K562 (cell line): Measurements from ENCODE around the gene DKKL1. TPM values are rescaled to one million over a fixed set of nuclear protein-coding genes. Genes with fewer than 3 reads are reported as not detected.
A peak's percentile ranks its signal among the peaks of the same experiment; 100 is the strongest.

Experiments used
- ATAC-seq: fragments of 200-7000 bp; cut with Tn5 transposase; 3 replicates; pipeline ENCODE4 v1.9.1; 2020; ENCODE audit warnings: moderate library complexity
- BruUV-seq: library from RNA; stranded (reverse); fragments of 400-500 nt; replicated peaks from 2 replicates; lab custom pipeline; 2021; lab: Mats Ljungman, UMichigan
- CTCF ChIA-PET: fragments of 300-600 bp; formaldehyde crosslinking; extraction: SDS; loops from one replicate; lab custom pipeline; 2021; ENCODE audit warnings: low intra/inter-chr PET ratio; lab: Yijun Ruan, JAX
- POLR2A ChIA-PET: fragments of 300-600, 350-650 bp; sonication (Branson Sonifier 250); formaldehyde crosslinking; extraction: SDS; loops from one replicate; lab custom pipeline; 2021; ENCODE audit warnings: antibody characterized with exemption, inconsistent platforms; lab: Yijun Ruan, JAX
- DNase-seq, 4 experiments: peaks; one replicate each; pipeline versions ENCODE4 v3.0.0 to v3.0.0-alpha.2; 2011 to 2018; ENCODE audit warnings: low spot score in 3 of 4, mixed read lengths in 3 of 4; ENCODE audit errors: extremely low read depth in 1 of 4
- FAIRE-seq: peaks from 2 replicates; lab custom pipeline; 2011; peaks lifted over from hg19 to GRCh38; lab: Jason Lieb, UNC
- H2AFZ ChIP-seq: 2 replicates; pipeline ENCODE4 v1.6.0; 2011; ENCODE audit warnings: low read depth, low read length, control low read depth, inconsistent platforms
- H3K27ac ChIP-seq: fragments of 200-600 bp; 3 replicates; pipeline ENCODE4 v1.8.0; 2011; ENCODE audit warnings: low read depth, mild to moderate bottlenecking, control low read depth, inconsistent platforms, low read length, moderate library complexity, mixed read lengths; ENCODE audit errors: extremely low read depth
- H3K27me3 ChIP-seq, 2 experiments: fragments of 300-600 bp in 1 of 2; 2 replicates in 1 of 2; 3 replicates in 1 of 2; pipeline versions ENCODE4 v1.6.0 to v1.8.0; 2011; ENCODE audit warnings: inconsistent platforms in 2 of 2, low read length in 2 of 2, mild to moderate bottlenecking in 1 of 2, mixed read lengths in 1 of 2, moderate library complexity in 1 of 2; ENCODE audit not compliant: control insufficient read depth in 2 of 2, insufficient read depth in 2 of 2
- H3K36me3 ChIP-seq: fragments of 300-600 bp; 3 replicates; pipeline ENCODE4 v1.8.0; 2011; ENCODE audit warnings: mild to moderate bottlenecking, low read length, inconsistent platforms; ENCODE audit not compliant: control insufficient read depth, insufficient read depth
- H3K4me1 ChIP-seq, 2 experiments: fragments of 200-600 bp in 1 of 2; replicated peaks in 1 of 2; 2 replicates in 1 of 2; 3 replicates in 1 of 2; pipeline versions ENCODE4 v1.5.1 to v1.8.0; 2011; ENCODE audit warnings: inconsistent platforms in 2 of 2, low read length in 2 of 2, mild to moderate bottlenecking in 1 of 2, mixed read lengths in 1 of 2, moderate library complexity in 1 of 2; ENCODE audit not compliant: control insufficient read depth in 2 of 2, insufficient read depth in 2 of 2
- H3K4me2 ChIP-seq: 2 replicates; pipeline ENCODE4 v1.6.1; 2011; ENCODE audit warnings: low read length, control low read depth, inconsistent platforms, mixed read lengths; ENCODE audit not compliant: insufficient read depth
- H3K4me3 ChIP-seq: fragments of 200-600 bp; sonication (generic), shearing (Covaris generic); 2 replicates; pipeline ENCODE4 v1.5.1; 2016; ENCODE audit warnings: control low read depth, inconsistent platforms
- H3K79me2 ChIP-seq: fragments of 200-600 bp; 3 replicates; pipeline ENCODE4 v1.8.0; 2011; ENCODE audit warnings: low read length, inconsistent platforms; ENCODE audit not compliant: control insufficient read depth, insufficient read depth
- H3K9ac ChIP-seq, 2 experiments: 2 replicates each; pipeline versions ENCODE4 v1.6.0 to v1.6.1; 2011; ENCODE audit warnings: low read depth in 2 of 2, low read length in 2 of 2, control low read depth in 1 of 2, inconsistent platforms in 1 of 2, mild to moderate bottlenecking in 1 of 2, mixed read lengths in 1 of 2; ENCODE audit not compliant: insufficient read depth in 1 of 2
- H3K9me1 ChIP-seq: one replicate; pipeline ENCODE4 v1.6.0; 2011; ENCODE audit warnings: inconsistent platforms, mild to moderate bottlenecking, low read length, moderate library complexity; ENCODE audit not compliant: control insufficient read depth, insufficient read depth
- H3K9me3 ChIP-seq: replicated peaks from 2 replicates; pipeline ENCODE4 v1.5.1; 2011; ENCODE audit warnings: low read depth, low read length, inconsistent platforms; ENCODE audit not compliant: control insufficient read depth, insufficient read depth
- H4K20me1 ChIP-seq: replicated peaks from 2 replicates; pipeline ENCODE4 v1.6.1; 2011; ENCODE audit warnings: low read length, inconsistent platforms, mixed read lengths; ENCODE audit not compliant: control insufficient read depth, insufficient read depth
- ATF3 ChIP-seq, 2 experiments: fragments of 450-650 bp in 1 of 2; sonication (generic) in 1 of 2; formaldehyde crosslinking in 1 of 2; IDR thresholded peaks in 1 of 2; conservative IDR thresholded peaks in 1 of 2; 2 replicates each; pipeline versions ENCODE4 v1.6.1 to v1.8.1; 2016 to 2023; ENCODE audit warnings: mild to moderate bottlenecking in 2 of 2, moderate library complexity in 2 of 2, inconsistent platforms in 1 of 2, missing genetic modification reagents in 1 of 2
- CEBPB ChIP-seq: fragments of 450-650 bp; IDR thresholded peaks from 2 replicates; pipeline ENCODE4 v1.6.1; 2016; ENCODE audit warnings: missing genetic modification characterization, missing compliant biosample characterization
- CEBPG ChIP-seq, 3 experiments: fragments of 200-800 bp in 1 of 3; sonication (Bioruptor generic) in 1 of 3; sonication (generic) in 1 of 3; formaldehyde crosslinking in 1 of 3; IDR thresholded peaks in 2 of 3; conservative IDR thresholded peaks in 1 of 3; 2 replicates each; pipeline versions ENCODE4 v1.6.1 to v1.8.0; 2016 to 2022; ENCODE audit warnings: missing compliant biosample characterization in 2 of 3, missing genetic modification characterization in 2 of 3, mild to moderate bottlenecking in 1 of 3, missing genetic modification reagents in 1 of 3
- FOXP1 ChIP-seq: sonication (generic); formaldehyde crosslinking; IDR thresholded peaks from 2 replicates; pipeline ENCODE4 v1.8.0; 2022; ENCODE audit warnings: mild to moderate bottlenecking, missing genetic modification reagents
- WGBS: fragments of 100-300 bp; shearing (Covaris generic); methylation state at CpG from one replicate; pipeline ENCODE4 v1.1.6; 2016; ENCODE audit warnings: low coverage, mixed read lengths; ENCODE audit not compliant: insufficient coverage; ENCODE audit errors: missing lambda C conversion rate; 5-methylcytosine and 5-hydroxymethylcytosine counted together
- in situ Hi-C: fragments of 300-500 bp; cut with MboI; formaldehyde crosslinking; loops from 4 replicates; pipeline ENCODE4 v1.15.0; 2018; ENCODE audit warnings: inconsistent platforms, mixed read lengths
- intact Hi-C: fragments of 100-400 bp; cut with micrococcal nuclease; formaldehyde crosslinking; loops from 2 replicates; pipeline ENCODE4 v1.14.2; 2022
- polyA plus RNA-seq, 8 experiments: library from polyadenylated mRNA; depleted of rRNA in 4 of 8; stranded (reverse) in 5 of 8; unstranded in 3 of 8; fragments of >200 nt; fragmentation: Nextera tagmentation in 2 of 8; fragmentation: Illumina TruSeq in 1 of 8; extraction: Ambion mirVana in 2 of 8; extraction: Trizol in 1 of 8; gene quantifications; 2 replicates each; pipeline versions ENCODE4 v1.2.1 to v1.2.3, GENCODE V29; 2011 to 2014; ENCODE audit warnings: inconsistent platforms in 1 of 8, missing spikeins in 1 of 8
- total RNA-seq, 7 experiments: library from RNA; depleted of rRNA in 6 of 7; stranded (reverse); fragments of >200 nt in 6 of 7; fragmentation: Illumina TruSeq in 2 of 7; extraction: Trizol in 2 of 7; gene quantifications; 2 replicates each; pipeline versions ENCODE4 v1.2.1 to v1.2.3, GENCODE V29; 2011 to 2021; ENCODE audit warnings: low replicate concordance in 1 of 7

DKKL1 gene
- total and polyA plus RNA-seq, 9 of the 15 experiments (the other 6 are each of a cell fraction or from before 2014, with no cell fraction given) = 0.15 to 1.7 (median 0.52) TPM

GRCh38 chr19:49400029-49400428 is 36.4 kb downstream of the DKKL1 start:
- peaks cover 9 to 22% of the 10 kb centered on the region in 2 experiments for H3K4me1 ChIP-seq
- H3K9ac ChIP-seq = no peak overlapping the region
- POLR2A ChIA-PET = no interaction called here
- no peaks in the 10 kb centered on the region for H3K79me2 ChIP-seq
- in situ Hi-C loops (no loop called here), intact Hi-C loops (no loop called here)
- no peaks in the 10 kb centered on the region for H3K36me3 ChIP-seq
- no peak overlapping the region for H2AFZ ChIP-seq
- H3K4me3 ChIP-seq = no peak overlapping the region
- no peaks in the 10 kb centered on the region for H3K27me3 ChIP-seq
- no peak overlapping the region for H3K4me2 ChIP-seq
- FAIRE-seq (no peak), ATAC-seq (no peak), DNase-seq (no peak)
- no peak overlapping the region for H3K27ac ChIP-seq
- H3K9me3 ChIP-seq = no peaks in the 10 kb centered on the region
- 60% methylated on average over 6 of the region's 6 CpGs for WGBS
- H4K20me1 ChIP-seq = no peaks in the 10 kb centered on the region
- BruUV-seq = no TSS peak
- CTCF ChIA-PET = interaction anchor here (0.6 to 0.7 kb wide), 2 partner anchors 58 to 147 kb away, joined by 3 to 4 read pairs; no protein-coding TSS in a partner anchor
- H3K9me1 ChIP-seq = no peaks in the 10 kb centered on the region
- TF ChIP-seq ATF3 (IDR thresholded peaks at IDR 0.05) (peak; percentile 33; the same call in 1 of the 2 replicates), ATF3 (CRISPR knock-in tag; conservative IDR thresholded peaks at IDR 0.05) (no peak), FOXP1 (CRISPR knock-in tag) (no peak), CEBPG (CRISPR knock-in tag; IDR thresholded peaks at IDR 0.05) (no peak; the same call in 1 of the 2 replicates), CEBPG (tag; conservative IDR thresholded peaks at IDR 0.05 in 1 of 2, IDR thresholded peaks at IDR 0.05 in 1 of 2) (peak; percentile 23 to 59; a peak in 2 of 4 replicates), CEBPB (tag) (peak; percentile 37; the same call in 1 of the 2 replicates)
